ENCODE data around the gene CUL1. TPM values are rescaled to one million over a fixed set of nuclear protein-coding genes. Genes with fewer than 3 reads are reported as not detected.

CUL1 gene
- total RNA-seq, 4 donors from 2014 or later = 73.1 to 87.1 (median 77.8) TPM

DNA sequence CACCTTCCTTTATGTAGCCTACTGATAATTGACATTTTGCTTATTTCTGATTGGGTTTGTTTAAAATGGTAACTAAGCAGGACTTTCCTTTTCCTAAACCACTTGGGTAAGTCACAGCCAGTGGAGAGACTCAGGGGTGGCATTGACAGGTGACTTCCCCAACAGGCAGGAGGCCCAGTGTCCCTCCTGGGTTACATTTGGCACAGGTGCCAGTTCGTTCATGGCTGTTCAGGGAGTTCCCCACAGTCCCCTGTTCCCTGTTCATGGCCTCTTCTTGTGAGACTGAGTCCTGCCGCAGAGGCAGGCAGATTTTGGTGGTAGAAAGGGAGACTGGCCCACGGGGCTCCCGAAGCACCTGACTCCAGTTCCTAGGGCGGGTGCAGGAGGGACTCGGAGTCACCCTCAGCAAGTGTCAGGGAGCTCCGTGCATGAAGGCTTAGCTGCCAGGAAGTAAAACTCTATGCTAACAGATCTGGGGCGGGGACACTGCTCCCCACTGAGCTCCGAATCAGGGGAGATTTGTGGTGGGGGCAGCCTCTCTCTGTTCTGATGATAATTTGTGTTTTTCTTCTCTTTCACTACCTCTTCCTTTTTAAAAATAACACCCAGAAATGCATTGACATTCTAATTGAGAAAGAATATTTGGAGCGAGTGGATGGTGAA lies 101.3 kb downstream of the CUL1 start:
- Histone ChIP-seq H3K4me1 (no peaks in the 10 kb centered on the region), H3K27me3 (no peaks in the 10 kb centered on the region), H3K36me3 (peaks cover 50 to 84% (median 65%) of the 10 kb centered on the region in 4 donors), H3K27ac (replicated peaks in 1 of 4) (no peak overlapping the region), H3K4me3 (no peak overlapping the region), H3K9me3 (no peaks in the 10 kb centered on the region)
- 81% methylated on average over 10 of the region's 10 CpGs for WGBS
- intact Hi-C loops (cut with DNase I) = loop anchor here (10.0 kb wide), 1 partner anchor 165 kb away; no protein-coding TSS in a partner anchor
- DNase-seq (ENCODE audit: extremely low spot score) = no peak
- TF ChIP-seq POLR2A (IDR thresholded peaks at IDR 0.05; ENCODE audit: low read depth) (no peak), EP300 (IDR thresholded peaks at IDR 0.05) (no peak), POLR2AphosphoS5 (IDR thresholded peaks at IDR 0.05) (no peak), CTCF (IDR thresholded peaks at IDR 0.05) (no peak)

GRCh38 chr7:148800677-148801076 lies 102.0 kb downstream of the CUL1 start:
- Histone ChIP-seq H3K36me3 (peaks cover 50 to 78% (median 62%) of the 10 kb centered on the region in 4 donors), H3K27me3 (no peaks in the 10 kb centered on the region), H3K9me3 (no peaks in the 10 kb centered on the region), H3K4me3 (no peak overlapping the region), H3K27ac (replicated peaks in 1 of 4) (no peak overlapping the region), H3K4me1 (no peaks in the 10 kb centered on the region)
- DNase-seq (ENCODE audit: extremely low spot score) = no peak
- TF ChIP-seq EP300 (IDR thresholded peaks at IDR 0.05) = no peak
- intact Hi-C loops (cut with DNase I) = no loop called here
- 87% methylated on average over 13 of the region's 13 CpGs for WGBS

DNA sequence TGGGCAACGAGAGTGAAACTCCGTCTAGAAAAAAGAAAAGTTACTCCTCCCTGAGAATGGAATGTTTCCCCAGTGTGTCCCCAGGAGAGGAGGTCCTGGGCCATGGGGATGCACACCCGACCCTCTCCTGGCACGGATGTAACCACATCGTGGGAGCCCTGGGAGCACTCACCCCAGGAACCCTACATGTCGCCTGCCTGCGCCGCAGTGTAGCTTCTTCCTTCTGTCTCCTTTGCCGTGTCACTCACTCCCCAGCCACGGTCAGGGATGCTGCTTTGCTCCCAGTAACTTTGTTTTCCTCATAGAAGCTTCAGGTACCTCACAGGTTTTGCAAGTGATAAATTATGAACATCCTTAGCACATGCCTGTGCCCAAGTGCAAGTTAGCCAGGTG lies 103.4 kb downstream of the CUL1 start:
- WGBS = 92% methylated on average over 10 of the region's 10 CpGs
- Histone ChIP-seq H3K4me1 (no peaks in the 10 kb centered on the region), H3K36me3 (peaks cover 43 to 64% (median 53%) of the 10 kb centered on the region in 4 donors)

GRCh38 chr7:148803094-148803493 lies 104.4 kb downstream of the CUL1 start:
- Histone ChIP-seq H3K9me3 (no peaks in the 10 kb centered on the region), H3K27ac (replicated peaks in 1 of 4) (no peak overlapping the region), H3K36me3 (peaks cover 34 to 58% (median 49%) of the 10 kb centered on the region in 4 donors), H3K4me1 (no peaks in the 10 kb centered on the region), H3K4me3 (no peak overlapping the region), H3K27me3 (no peaks in the 10 kb centered on the region)
- no peak for DNase-seq (ENCODE audit: extremely low spot score)
- intact Hi-C loops (cut with DNase I) = no loop called here
- TF ChIP-seq POLR2AphosphoS5 (IDR thresholded peaks at IDR 0.05) (no peak), POLR2A (IDR thresholded peaks at IDR 0.05; ENCODE audit: low read depth) (no peak), CTCF (IDR thresholded peaks at IDR 0.05) (no peak), EP300 (IDR thresholded peaks at IDR 0.05) (no peak)
- WGBS = 93% methylated on average over 5 of the region's 5 CpGs

More for the DNA sequence above, 103.4 kb downstream of the CUL1 start:
- TF ChIP-seq EP300 (IDR thresholded peaks at IDR 0.05) (no peak), POLR2AphosphoS5 (IDR thresholded peaks at IDR 0.05) (no peak), CTCF (IDR thresholded peaks at IDR 0.05) (no peak), POLR2A (IDR thresholded peaks at IDR 0.05; ENCODE audit: low read depth) (no peak)
- no peak overlapping the region for H3K27ac ChIP-seq (replicated peaks in 1 of 4)
- H3K4me3 ChIP-seq = no peak overlapping the region
- intact Hi-C loops (cut with DNase I) = no loop called here
- H3K27me3 ChIP-seq = no peaks in the 10 kb centered on the region
- no peaks in the 10 kb centered on the region for H3K9me3 ChIP-seq
- no peak for DNase-seq (ENCODE audit: extremely low spot score)

DNA sequence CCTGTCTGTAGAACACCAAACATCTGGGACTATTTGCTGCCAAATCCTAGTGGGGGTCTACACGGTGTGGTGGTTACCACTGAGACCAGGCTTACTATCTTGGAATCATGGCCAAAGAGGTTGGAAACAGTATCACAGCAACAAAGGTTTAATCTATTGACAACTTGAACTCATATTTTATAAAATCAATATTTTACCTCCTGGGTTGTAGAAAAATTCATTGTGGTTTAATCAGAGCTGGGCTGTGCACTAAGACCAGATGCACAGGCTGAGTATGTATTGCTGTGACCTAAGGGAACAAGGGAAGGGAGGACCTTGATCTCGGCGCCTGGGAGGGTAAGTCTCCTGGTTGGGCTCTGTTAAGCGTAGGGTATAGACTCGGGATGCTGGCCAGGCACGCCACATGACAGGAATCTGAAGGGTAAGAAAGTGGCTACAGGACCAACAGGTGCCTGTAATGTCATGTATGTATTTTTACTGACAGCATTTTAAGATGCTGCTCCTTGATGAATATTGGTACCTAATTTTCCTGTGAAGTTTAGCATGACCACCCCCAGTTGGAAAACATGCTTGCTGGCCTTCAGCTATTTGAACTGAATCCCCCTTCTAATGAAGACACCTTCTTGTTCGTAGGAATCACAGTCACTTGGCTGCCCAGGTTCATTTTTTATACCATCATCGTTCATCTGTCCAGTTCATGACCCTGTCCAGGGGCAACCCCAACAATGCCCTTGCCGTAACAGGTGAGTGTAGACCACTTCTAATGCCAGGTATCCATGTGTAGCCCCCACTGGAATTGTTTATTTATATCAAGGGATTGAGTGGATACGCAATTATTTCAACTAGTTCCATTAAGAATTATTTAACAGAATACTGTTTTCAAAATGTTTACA lies 105.9 kb downstream of the CUL1 start:
- DNase-seq (ENCODE audit: extremely low spot score) = no peak
- Histone ChIP-seq H3K36me3 (peaks cover 21 to 45% (median 37%) of the 10 kb centered on the region in 4 donors), H3K4me3 (no peak overlapping the region), H3K27me3 (no peaks in the 10 kb centered on the region), H3K9me3 (no peaks in the 10 kb centered on the region), H3K4me1 (no peaks in the 10 kb centered on the region), H3K27ac (replicated peaks in 1 of 4) (no peak overlapping the region)
- TF ChIP-seq POLR2A (IDR thresholded peaks at IDR 0.05; ENCODE audit: low read depth) = no peak
- TF ChIP-seq EP300 (IDR thresholded peaks at IDR 0.05) = no peak
- no peak for TF ChIP-seq POLR2AphosphoS5 (IDR thresholded peaks at IDR 0.05)
- TF ChIP-seq CTCF (IDR thresholded peaks at IDR 0.05) = no peak
- WGBS = 87% methylated on average over 10 of the region's 10 CpGs
- intact Hi-C loops (cut with DNase I) = no loop called here

All from esophagus muscularis mucosa (tissue), 4 donors.